GM18507 (cell line): ENCODE data around the gene PTPRJ.
A peak's percentile ranks its signal among the peaks of the same experiment; 100 is the strongest.
"Not testable (repeated sequence)": the region's sequence is repeated elsewhere in the genome, so short reads cannot be mapped to it uniquely, and the experiment has no call there.

ENCODE experiments used
- DNase-seq: peaks from one replicate; pipeline ENCODE4 v3.0.0; 2011; ENCODE audit warnings: low read depth; ENCODE audit not compliant: insufficient read length; ENCODE audit errors: extremely low spot score
- FAIRE-seq: peaks from 2 replicates; lab custom pipeline; 2011; peaks lifted over from hg19 to GRCh38; lab: Jason Lieb, UNC

The PTPRJ gene

DNA sequence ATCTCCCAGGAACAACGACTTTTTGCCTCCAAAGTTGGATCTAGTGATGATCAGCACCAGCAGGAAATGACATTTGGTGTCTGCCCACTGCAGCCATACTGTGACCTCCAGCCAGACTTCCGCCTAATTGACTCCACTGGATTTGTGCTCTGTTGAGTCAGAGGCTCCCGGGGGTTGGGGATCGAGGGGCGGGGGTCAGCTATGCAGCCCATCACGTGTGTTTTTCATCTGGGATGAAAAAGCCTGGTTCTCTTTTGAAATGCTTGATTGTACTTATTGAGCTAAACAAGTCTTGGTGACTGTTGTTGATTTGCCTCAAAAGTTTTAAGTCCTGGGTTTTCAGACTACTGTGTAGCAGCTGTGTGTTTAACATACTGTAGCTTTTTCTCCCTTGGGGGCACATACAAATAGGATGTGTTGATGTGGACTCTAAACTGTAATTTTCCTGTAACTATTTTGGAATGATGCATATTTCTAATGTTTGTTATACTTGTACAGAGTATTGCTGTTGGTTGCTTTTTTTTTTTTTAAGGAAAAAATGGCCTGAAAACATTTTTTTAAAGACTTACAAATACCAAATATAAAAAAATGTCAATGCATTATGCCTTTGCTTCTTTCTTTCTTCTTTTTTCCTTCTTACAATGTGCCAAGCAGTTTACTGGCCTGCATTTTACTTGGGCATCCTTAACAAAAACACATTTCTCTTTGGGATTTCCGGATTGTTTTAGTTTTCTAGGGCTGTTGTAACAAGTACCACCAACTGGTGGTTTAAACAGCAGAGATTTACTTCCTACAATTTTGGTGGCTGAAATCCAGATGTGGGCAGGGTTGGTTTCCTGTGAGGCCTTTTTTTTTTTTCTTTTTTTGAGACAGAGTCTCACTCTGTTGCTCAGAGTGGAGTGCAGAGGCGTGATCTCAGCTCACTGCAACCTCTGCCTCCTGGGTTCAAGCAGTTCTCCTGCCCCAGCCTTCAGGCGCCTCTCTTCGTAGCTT lies 190.2 kb downstream of the PTPRJ start:
- FAIRE-seq (no peak), DNase-seq (no peak)

GRCh38 chr11:48172818-48173609 lies 192.7 kb downstream of the PTPRJ start:
- peak; percentile 36 for DNase-seq
- FAIRE-seq = peak; percentile 68

GRCh38 chr11:48177661-48178060 lies 197.3 kb downstream of the PTPRJ start:
- DNase-seq (no peak), FAIRE-seq (no peak)

DNA sequence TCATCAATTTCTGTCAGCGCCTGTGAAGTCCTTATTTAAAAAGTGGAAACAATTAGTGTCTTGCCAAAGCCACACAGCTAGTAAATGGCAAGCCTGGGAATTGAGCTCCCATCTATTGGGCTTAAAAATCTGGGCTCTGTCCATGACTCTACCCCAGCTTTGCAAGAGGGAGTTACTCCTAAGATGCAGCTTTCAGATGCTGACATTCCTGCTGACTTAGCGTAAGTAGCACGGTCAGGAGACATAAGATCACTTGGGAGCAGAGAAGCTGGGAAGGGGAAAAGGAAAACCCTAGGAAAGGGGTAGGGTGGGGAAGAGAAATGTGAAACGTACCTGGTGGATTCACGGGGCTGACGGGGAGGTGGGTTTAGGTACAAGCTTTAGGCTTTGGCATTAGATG lies 200.3 kb downstream of the PTPRJ start:
- FAIRE-seq (no peak), DNase-seq (no peak)

- no peak for DNase-seq
- no peak for FAIRE-seq
Observed at GRCh38 chr11:48182860-48183526, 202.6 kb downstream of the PTPRJ start.

DNA sequence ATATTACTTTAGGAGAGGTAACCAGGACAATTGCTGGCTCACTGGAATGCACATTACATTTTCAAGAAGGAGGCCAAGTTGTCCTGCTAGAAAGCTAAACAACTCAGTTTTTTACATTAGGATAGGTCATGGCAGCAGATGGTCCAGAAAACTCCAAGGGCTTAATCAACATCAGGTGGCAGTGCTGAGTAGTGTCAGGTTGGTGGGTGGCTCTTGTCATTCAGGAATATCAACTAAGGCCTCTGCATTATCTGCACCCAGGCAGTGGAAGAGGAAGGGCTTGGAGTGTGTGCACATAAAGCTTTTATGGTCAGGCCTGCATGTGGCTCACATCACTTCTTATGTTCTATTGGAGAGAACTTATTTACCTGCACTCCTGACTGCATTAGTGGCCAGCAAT lies 204.1 kb downstream of the PTPRJ start:
- FAIRE-seq (no peak), DNase-seq (no peak)

DNA sequence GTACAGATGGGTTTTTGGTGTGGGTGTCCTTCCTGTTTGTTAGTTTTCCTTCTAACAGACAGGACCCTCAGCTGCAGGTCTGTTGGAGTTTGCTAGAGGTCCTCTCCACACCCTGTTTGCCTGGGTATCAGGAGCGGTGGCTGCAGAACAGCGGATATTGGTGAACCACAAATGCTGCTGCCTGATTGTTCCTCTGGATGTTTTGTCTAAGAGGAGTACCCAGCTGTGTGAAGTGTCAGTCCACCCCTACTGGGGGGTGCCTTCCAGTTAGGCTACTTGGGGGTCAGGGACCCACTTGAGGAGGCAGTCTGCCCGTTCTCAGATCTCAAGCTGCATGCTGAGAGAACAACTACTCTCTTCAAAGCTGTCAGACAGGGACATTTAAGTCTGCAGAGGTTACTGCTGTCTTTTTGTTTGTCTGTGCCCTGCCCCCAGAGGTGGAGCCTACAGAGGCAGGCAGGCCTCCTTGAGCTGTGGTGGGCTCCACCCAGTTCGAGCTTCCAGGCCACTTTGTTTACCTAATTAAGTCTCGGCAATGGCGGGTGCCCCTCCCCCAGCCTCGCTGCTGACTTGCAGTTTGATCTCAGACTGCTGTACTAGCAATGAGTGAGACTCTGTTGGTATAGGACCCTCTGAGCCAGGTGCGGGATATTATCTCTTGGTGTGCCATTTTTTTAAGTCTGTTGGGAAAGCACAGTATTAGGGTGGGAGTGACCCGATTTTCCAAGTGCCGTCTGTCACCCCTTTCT lies 210.7 kb downstream of the PTPRJ start:
- not testable (repeated sequence) for DNase-seq, FAIRE-seq

DNA sequence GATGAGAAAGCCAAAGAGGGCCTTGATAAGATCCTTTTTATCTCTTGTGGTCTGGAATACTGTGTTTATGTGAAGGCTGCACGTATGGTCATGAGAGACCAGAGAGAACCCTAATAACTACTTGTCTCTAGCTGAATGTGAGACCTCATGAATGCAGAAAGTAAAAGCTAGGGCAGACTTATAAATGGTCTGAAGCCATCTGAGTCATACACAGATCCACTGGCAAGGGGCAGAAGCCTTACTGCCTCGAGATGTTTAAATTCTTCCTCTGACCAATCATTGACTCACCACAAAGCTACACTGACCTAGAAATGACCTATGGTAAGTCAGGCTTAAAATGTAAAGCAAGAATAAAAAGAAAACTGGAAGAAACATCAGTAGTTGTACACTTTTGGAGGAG lies 213.5 kb downstream of the PTPRJ start:
- DNase-seq (no peak), FAIRE-seq (no peak)

- FAIRE-seq (no peak), DNase-seq (no peak)
Observed at GRCh38 chr11:48207881-48208280, 227.5 kb downstream of the PTPRJ start.

DNA sequence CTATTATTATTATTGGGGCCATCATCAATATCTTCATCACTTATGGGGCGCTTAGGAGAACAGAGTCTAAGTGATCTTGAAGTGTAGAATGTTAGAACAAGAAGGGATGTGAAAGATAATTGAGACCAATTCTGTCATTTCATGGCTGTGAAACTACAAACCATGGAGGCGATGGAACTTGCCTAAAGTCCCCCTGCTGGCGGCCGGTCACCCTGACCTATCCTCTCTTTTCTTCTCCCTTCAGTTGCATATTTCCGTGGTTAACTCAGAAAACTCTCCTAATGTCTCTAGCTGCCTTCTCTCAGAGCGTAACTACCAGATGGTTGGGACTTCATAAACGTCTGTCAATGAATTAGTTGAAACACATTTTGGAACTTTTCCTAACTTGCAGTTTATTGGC lies 229.7 kb downstream of the PTPRJ start:
- DNase-seq (no peak), FAIRE-seq (no peak)

- FAIRE-seq = no peak
Observed at GRCh38 chr11:48216510-48216909, 236.2 kb downstream of the PTPRJ start, which contains the start of gene OR4B1. OR4B1 (plus strand) TSS chr11:48216810; CDS start chr11:48216810, 0 bp downstream.

More at GRCh38 chr11:48216510-48216909, 236.2 kb downstream of the PTPRJ start, which contains the start of gene OR4B1:
- no peak for DNase-seq
